Stimulated activated CD8-positive, alpha-beta memory T cell treated with anti-CD3 and anti-CD28 coated beads, Interleukin-2, amount 100 ng/mL, for 48 hours (primary cell): Measurements from ENCODE around the gene CT47C1.

Source experiments
- DNase-seq, 2 donors: peaks; one replicate each; pipeline ENCODE4 v3.0.0-alpha.2; 2020; ENCODE audit warnings: low read depth in 2 of 2

Gene CT47C1

DNA sequence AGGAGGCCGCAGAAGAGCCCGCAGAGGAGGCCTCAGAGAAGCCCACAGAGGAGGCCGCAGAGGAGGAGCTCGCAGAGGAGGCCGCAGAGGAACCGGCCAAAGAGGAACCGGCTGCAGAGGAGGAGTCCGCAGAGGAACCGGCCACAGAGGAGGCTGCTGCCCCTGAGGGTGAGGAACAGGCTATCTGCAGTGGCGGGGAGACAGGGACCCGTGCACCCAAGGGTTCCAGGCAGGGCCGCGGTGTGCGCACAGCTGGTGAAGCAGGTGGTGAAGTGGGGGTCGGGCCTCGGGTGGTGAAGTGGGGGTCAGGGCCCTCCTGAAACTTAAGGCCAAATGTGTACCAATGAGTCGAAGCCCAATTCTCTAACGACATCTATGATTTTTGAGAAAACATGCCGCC, 1.1 kb downstream of the CT47C1 start:
- DNase-seq = no peak

- no peak for DNase-seq
Observed at GRCh38 chrX:119075270-119076025, 2.7 kb downstream of the CT47C1 start.

- DNase-seq = no peak
Observed at GRCh38 chrX:119082278-119082677, 9.5 kb downstream of the CT47C1 start.

GRCh38 chrX:119084766-119085165, 12.0 kb downstream of the CT47C1 start:
- no peak for DNase-seq

DNA sequence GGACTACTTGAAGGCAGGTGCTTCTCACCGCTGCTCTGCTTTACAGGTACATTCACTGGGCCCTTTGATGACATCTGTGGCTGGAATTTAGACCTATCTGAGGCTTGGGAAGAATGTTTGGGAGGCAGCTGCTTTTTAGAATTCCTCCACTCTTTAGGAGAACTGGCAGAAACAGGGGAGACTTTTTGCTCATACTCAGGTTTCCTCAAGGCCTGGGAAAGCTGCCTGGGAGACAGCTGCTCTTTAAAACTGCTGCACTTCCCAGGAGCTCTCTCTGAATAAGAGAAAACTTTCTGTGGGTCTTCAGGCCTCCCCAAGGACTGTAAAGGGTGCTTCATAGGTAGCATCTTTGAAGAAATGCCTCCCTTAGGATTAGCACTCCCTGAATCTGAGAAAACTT, 14.3 kb downstream of the CT47C1 start:
- DNase-seq = no peak

- no peak for DNase-seq
Observed at GRCh38 chrX:119089619-119090018, 16.8 kb downstream of the CT47C1 start.

DNA sequence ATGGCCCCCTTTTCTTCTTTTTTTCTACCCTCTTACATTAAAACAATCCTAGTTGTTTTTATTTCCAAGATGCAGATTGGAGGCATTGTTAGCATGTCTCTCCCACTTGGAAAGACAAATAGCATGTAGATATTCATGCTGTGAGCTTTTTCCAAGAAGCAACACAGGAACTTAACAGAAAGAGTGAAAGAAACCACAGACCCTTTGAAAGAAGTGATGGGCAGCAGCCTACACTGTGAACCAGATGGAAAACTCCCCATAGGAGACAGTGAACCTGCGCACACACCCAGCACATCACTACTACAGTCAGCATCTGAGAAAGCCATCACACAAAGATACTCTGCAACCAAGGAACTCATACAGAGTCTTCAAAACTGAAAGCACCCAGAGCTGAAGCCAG, 17.8 kb downstream of the CT47C1 start:
- no peak for DNase-seq

- no peak for DNase-seq
Observed at GRCh38 chrX:119093991-119094735, 21.4 kb downstream of the CT47C1 start.

- no peak for DNase-seq
Observed at GRCh38 chrX:119094819-119095218, 22.0 kb downstream of the CT47C1 start.

DNA sequence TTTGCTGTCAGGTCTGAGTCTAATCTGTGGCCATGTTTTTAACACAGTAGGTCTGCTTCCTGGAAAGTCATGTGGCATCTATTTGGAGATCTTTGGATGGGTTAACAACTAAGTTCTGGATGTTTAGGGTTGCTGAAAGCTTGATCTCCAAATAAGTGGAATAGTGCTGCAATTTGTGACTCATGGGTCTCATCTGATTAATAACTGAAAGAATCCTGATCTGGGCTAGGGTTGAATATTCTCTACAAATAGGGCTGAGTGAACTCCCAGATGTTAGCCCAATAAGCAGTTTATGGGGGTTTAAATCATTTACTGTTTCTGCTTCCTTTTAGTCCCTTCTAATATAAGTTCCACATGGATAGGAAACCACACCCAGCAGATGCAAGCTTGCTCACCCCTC, 23.1 kb downstream of the CT47C1 start:
- DNase-seq = no peak

DNA sequence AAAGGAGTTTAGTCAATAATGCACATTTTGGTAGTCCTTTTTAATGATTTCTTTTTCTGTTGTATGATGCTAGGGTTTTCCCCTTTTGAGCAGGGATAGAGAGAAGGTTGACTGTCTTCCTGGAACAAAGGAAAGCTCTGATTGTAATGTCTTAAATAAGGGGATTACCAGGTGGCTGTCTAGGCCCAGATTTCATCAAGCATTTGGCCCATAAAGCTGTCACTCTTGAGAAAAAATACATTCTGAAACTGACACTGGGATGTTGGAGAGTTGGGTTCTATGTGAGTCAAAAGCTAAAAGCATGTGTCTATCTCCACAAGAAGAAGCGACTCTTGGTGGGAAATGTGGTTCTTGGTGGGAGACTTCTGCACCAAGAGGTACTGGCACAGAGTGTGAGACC, 28.4 kb downstream of the CT47C1 start:
- no peak for DNase-seq

- DNase-seq = no peak
Observed at GRCh38 chrX:119105826-119106225, 33.0 kb downstream of the CT47C1 start.

GRCh38 chrX:119107206-119107605, 34.4 kb downstream of the CT47C1 start:
- no peak for DNase-seq

DNA sequence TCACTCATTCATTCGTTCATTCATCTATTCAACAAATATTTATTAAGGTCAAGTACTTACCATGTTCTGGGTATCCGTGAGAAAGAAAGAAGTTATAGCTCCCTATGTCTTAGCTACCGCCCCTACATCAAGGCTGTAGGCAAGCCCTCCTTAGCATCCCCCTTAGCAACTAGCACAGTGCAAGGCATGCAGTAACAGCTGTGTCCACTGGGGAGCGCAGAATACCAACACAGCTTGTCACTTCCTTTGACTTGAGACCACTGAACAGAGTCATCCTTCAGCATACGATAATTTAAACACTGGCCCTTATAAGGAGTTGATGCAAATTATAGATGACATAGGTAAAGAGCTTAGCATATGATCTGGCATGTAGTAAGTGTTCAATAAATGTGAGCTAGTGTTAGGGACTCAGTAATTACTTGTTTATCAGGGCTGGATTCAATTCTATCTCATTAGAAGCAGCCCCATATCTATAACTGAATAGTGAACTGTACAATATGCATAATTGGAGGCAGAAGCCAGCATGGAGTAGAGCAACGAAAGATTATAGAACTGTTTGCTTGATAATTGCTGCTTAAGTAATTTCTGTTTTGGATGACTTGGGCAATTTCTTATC, 46.1 kb downstream of the CT47C1 start:
- peak; percentile 22 to 27 for DNase-seq

DNA sequence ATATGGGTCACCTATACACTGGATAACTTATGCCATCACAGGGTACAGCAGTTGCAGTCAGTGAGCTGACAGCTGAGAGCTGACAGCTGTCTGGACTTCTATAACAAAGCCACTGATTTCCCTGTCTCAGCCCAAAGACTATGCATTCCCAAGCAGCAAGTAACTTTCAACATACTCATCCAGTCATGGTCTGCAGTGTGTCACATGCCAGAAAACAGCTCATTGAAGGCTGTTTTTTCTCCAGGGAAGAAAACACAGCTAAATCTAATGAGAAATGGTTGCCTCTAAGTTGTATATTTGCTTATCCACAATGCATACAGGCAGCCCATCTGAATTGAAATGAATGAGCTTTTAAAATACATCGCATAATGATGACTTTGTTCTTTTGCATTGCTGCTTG, 48.5 kb downstream of the CT47C1 start:
- no peak for DNase-seq
